Measurements from ENCODE around the gene TRAPPC12.
A peak's percentile ranks its signal among the peaks of the same experiment; 100 is the strongest.

- TF ChIP-seq POLR2A (IDR thresholded peaks at IDR 0.05), result peak in 1 of 2 donors; percentile 36
- TF ChIP-seq CTCF (IDR thresholded peaks at IDR 0.05), result no peak
Measured at GRCh38 chr2:3493615-3494007, 114.1 kb downstream of the TRAPPC12 start.

Measured in thyroid gland (tissue), 4 donors.